NCI-H82 treated with DMSO at 0.1 percent for 48 hours (cell line): ENCODE measurements around the gene PRSS53.

Experiments
- DNase-seq: peaks from one replicate; lab custom pipeline; 2025; ENCODE audit not compliant: unreplicated experiment; lab: John Stamatoyannopoulos, UW

Gene PRSS53

GRCh38 chr16:31080035-31080629 is 8.6 kb downstream of the PRSS53 start:
- DNase-seq = no peak

- no peak for DNase-seq
Observed at GRCh38 chr16:31079342-31079944, 9.3 kb downstream of the PRSS53 start.

DNA sequence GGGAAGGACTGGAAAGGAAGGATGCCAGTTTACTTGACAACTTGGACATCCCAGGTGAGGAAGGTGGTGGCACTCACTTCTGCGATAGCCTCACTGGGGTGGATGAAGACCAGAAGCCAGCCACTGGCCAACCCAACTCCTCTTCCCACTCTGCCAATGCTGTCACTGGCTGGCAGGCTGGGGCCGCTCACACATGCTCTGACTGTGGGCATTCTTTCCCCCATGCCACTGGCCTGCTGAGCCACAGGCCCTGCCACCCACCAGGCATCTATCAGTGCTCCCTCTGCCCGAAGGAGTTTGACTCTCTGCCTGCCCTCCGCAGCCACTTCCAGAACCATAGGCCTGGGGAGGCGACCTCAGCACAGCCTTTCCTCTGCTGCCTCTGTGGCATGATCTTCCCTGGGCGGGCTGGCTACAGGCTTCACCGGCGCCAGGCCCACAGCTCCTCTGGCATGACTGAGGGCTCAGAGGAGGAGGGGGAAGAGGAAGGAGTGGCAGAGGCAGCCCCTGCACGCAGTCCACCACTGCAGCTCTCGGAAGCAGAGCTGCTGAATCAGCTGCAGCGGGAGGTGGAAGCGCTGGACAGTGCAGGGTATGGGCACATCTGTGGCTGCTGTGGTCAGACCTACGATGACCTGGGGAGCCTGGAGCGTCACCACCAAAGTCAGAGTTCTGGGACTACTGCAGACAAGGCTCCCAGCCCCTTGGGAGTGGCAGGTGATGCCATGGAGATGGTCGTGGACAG is 10.0 kb downstream of the PRSS53 start:
- DNase-seq = no peak

GRCh38 chr16:31077592-31078396 is 10.9 kb downstream of the PRSS53 start:
- no peak for DNase-seq

GRCh38 chr16:31077024-31077423 is 11.7 kb downstream of the PRSS53 start:
- no peak for DNase-seq

GRCh38 chr16:31076319-31076718 is 12.4 kb downstream of the PRSS53 start:
- no peak for DNase-seq

- no peak for DNase-seq
Observed at GRCh38 chr16:31074814-31075183, 13.9 kb downstream of the PRSS53 start.

DNA sequence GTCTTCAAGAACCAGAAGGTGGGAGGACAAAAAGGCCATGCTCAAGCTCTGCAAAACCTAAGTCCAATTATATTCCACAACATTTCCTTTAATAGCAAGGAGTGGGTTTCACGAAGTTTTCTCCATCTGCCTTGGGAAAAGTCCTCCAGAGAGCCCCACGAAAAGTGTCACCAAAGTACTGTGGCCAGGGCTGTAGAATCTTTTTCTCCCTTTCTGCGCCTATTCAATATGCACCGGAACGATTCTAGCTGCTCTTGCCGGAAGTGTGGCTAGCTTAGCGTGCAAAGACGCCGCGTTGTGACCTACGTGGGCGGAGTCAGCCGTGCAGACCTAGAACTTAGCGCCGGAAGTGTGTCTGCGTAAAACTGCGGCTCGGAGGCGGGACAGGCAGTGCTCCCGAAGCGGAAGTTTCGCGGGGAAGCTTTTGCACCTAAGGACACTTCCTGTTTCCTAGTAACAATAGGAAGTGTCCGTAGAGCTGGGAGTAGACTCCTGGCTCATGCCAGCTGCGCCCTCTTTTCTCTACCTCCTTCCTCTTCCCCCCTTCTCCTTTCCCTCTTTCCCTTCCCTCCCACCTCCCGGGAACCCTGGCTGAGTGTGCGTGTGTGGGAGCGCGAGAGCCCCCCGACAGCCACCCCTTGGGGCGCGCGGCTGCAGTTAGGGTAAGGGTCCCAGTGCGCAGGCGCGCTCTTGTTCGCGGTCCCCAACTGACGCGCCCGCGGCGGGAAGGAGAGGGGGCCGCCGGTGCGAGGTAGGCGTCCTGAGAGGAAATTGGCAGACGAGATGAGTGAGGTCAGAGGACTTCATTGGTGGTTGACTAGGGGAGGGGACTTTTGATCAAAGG is 14.6 kb downstream of the PRSS53 start, which contains the start of the genes ZNF646 and ZNF668:
TSS of gene ZNF646 (plus strand) at position 453 of the 844 bp plus-strand sequence. CDS start 1,903 bp downstream, outside the sequence.
TSS of gene ZNF668 (minus strand) at position 271 of the 844 bp plus-strand sequence. CDS start 9,781 bp downstream, outside the sequence.
- DNase-seq = peak; percentile 98

DNA sequence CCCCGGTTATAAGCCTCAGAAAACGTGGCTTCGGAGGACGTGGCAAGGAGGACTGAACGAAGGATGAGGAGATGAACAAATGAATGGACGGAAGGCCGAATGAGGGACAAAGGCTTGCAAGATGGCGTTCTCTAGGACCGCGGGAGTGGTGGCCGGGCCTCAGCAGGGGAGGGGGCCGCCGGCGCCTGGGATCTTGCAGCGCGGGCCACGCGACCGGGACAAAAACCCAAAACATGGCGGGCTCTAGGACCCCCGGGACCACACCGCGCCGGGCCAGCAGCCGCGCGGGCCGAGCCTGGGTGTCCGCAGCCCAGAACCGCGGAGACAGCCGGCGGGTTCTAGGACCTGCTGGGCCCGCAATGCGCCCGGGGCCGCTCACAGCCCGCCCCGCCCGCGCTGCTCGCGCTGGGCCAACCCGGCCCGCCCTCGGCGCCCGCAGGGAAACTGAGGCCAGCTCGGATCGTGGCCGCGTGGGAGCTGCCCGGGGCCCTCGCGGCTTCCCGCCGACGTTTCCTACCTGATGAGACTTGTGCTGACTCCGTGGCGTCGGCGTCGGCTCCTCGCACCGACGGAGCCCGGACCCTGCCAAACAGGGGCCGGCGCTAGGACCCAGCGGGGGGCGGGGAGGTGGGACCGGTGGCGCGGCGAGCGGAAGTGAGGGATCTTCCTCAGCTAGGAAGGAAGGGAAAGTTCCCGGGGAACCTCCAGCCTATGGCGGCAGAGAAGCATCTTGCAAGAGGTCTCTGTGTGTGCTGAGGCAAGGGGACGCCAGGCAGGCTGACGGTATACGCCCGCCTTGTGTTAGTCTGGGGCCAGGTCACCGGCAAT is 15.4 kb downstream of the PRSS53 start:
- DNase-seq = peak; percentile 63

- DNase-seq = no peak
Observed at GRCh38 chr16:31072540-31073141, 16.1 kb downstream of the PRSS53 start.

- DNase-seq = peak; percentile 33
Observed at GRCh38 chr16:31071861-31072260, 16.9 kb downstream of the PRSS53 start.

- DNase-seq = no peak
Observed at GRCh38 chr16:31067342-31067741, 21.4 kb downstream of the PRSS53 start.

DNA sequence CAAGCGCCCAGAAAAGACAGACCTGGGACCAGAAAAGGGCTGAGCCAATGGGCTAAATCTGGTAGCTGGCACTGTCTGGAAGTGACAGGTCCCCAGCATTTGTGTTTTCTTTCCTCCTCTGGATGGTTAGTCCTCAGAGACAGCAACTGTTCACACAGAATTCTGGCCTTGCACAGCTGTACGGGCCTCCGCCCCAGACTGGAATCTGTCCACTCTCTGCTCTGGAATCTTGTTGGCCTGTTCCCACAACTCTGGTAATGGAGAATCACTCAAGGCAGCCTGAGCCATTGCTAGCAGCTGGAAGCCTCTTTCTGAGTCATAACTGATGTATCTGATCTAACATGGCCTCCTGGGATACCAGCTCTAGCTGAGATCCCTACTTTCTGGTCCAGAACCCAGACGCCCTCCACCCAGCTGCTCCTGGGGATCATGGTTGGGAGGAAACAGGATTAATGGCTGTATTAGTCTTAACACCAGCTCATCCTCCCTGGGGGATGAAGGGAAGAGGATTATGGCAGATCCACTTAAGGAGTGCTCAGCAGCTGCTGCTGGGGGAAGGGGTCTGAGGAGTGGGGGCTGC is 23.8 kb downstream of the PRSS53 start:
- peak; percentile 97 for DNase-seq

- DNase-seq = no peak
Observed at GRCh38 chr16:31063843-31064611, 24.7 kb downstream of the PRSS53 start.

- no peak for DNase-seq
Observed at GRCh38 chr16:31063495-31063842, 25.3 kb downstream of the PRSS53 start.

DNA sequence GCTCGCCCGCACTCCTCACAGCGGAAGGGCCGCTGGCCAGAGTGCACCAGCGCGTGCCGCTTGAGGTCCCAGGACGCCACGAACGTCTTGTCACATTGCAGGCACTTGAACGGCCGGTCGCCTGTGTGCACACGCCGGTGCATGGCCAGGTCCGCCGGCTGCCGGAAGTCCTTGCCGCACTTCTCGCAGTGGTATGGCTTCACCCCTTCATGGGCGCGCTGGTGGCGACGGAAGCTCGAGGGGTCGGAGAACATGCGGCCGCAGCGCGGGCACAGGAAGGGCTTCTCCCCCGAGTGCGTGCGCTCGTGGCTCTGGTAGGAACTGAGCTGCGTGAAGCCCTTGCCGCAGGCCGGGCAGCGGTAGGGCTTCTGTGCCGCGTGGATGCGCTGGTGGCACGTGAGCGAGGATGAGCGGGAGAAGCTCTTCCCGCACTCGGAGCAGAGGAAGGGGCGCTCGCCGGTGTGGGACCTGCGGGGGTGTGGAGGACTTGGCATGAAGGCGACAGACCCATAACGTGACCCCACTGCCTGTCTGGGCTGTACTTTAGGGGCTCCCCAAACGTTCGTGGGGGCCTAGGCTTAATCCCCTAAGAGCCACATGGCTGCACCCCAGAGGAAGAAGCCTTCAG is 26.8 kb downstream of the PRSS53 start:
- DNase-seq = no peak

- DNase-seq = no peak
Observed at GRCh38 chr16:31061126-31061812, 27.5 kb downstream of the PRSS53 start.
